Neural cell (in vitro differentiated cells): ENCODE results near the gene CIRBP. TPM values are rescaled to one million over a fixed set of nuclear protein-coding genes. Genes with fewer than 3 reads are reported as not detected.

Experiments used
- H2AFZ ChIP-seq: fragments of 200-600, 300-800 bp; sonication (generic), shearing (Covaris generic); 2 replicates; pipeline ENCODE4 v1.6.0; 2014; ENCODE audit warnings: low read depth, mild to moderate bottlenecking, antibody characterized with exemption, low read length, moderate library complexity
- H3F3A ChIP-seq: fragments of 200-600 bp; shearing (Covaris generic); 2 replicates; pipeline ENCODE4 v1.6.1; 2016; ENCODE audit warnings: mild to moderate bottlenecking, moderate library complexity, mixed read lengths, antibody characterized with exemption, low read length; ENCODE audit not compliant: insufficient read depth, poor library complexity, severe bottlenecking
- H3K27ac ChIP-seq: fragments of 200-600, 300-800 bp; sonication (generic), shearing (Covaris generic); 2 replicates; pipeline ENCODE4 v1.5.1; 2014; ENCODE audit warnings: mild to moderate bottlenecking, low read length, moderate library complexity
- H3K27me3 ChIP-seq: fragments of 300-800, 200-600 bp; sonication (generic), shearing (Covaris generic); 2 replicates; pipeline ENCODE4 v1.6.0; 2014; ENCODE audit warnings: mild to moderate bottlenecking, low read depth, low read length, moderate library complexity; ENCODE audit not compliant: insufficient read depth
- H3K36me3 ChIP-seq: fragments of 300-800, 200-600 bp; sonication (generic), shearing (Covaris generic); 2 replicates; pipeline ENCODE4 v1.5.1; 2014; ENCODE audit warnings: mild to moderate bottlenecking, antibody characterized with exemption, low read length, moderate library complexity; ENCODE audit not compliant: insufficient read depth
- H3K4me2 ChIP-seq: fragments of 300-800, 200-600 bp; sonication (generic), shearing (Covaris generic); 2 replicates; pipeline ENCODE4 v1.6.0; 2014; ENCODE audit warnings: mild to moderate bottlenecking, low read length
- H3K4me3 ChIP-seq: fragments of 300-800, 200-600 bp; sonication (generic), shearing (Covaris generic); 2 replicates; pipeline ENCODE4 v1.5.1; 2014; ENCODE audit warnings: mild to moderate bottlenecking, low read length, moderate library complexity
- H3K79me2 ChIP-seq: fragments of 200-600 bp; shearing (Covaris generic); replicated peaks from 2 replicates; pipeline ENCODE4 v1.6.0; 2014; ENCODE audit warnings: mild to moderate bottlenecking, low read length, moderate library complexity; ENCODE audit not compliant: insufficient read depth
- H3K9ac ChIP-seq: fragments of 300-800, 200-600 bp; sonication (generic), shearing (Covaris generic); 2 replicates; pipeline ENCODE4 v1.6.1; 2016; ENCODE audit warnings: mild to moderate bottlenecking, low read length, mixed read lengths
- H3K9me2 ChIP-seq: fragments of 200-600 bp; shearing (Covaris generic); 2 replicates; pipeline ENCODE4 v1.6.1; 2016; ENCODE audit warnings: mild to moderate bottlenecking, low read length, mixed read lengths; ENCODE audit not compliant: insufficient read depth
- H3K9me3 ChIP-seq: fragments of 200-600, 300-800 bp; sonication (generic), shearing (Covaris generic); 2 replicates; pipeline ENCODE4 v1.6.1; 2016; ENCODE audit warnings: mild to moderate bottlenecking, mixed run types, low read length, moderate library complexity, mixed read lengths
- H4K20me1 ChIP-seq: fragments of 200-600 bp; shearing (Covaris generic); 2 replicates; pipeline ENCODE4 v1.6.1; 2016; ENCODE audit warnings: mild to moderate bottlenecking, mixed run types; ENCODE audit not compliant: insufficient read depth
- CTCF ChIP-seq: fragments of 450-650 bp; IDR thresholded peaks from 2 replicates; pipeline ENCODE4 v1.5.1; 2014; ENCODE audit warnings: antibody characterized with exemption, mild to moderate bottlenecking, moderate library complexity; ENCODE audit not compliant: poor library complexity, severe bottlenecking
- EP300 ChIP-seq: fragments of 450-650 bp; conservative IDR thresholded peaks from 2 replicates; pipeline ENCODE4 v1.6.1; 2014; ENCODE audit warnings: antibody characterized with exemption, mild to moderate bottlenecking, moderate library complexity; ENCODE audit not compliant: poor library complexity, severe bottlenecking
- EZH2 ChIP-seq: fragments of 200-600, 300-800 bp; shearing (Covaris generic), sonication (generic); IDR thresholded peaks from 2 replicates; pipeline ENCODE4 v1.6.1; 2014; ENCODE audit warnings: antibody characterized with exemption, low read length, borderline replicate concordance, mild to moderate bottlenecking; ENCODE audit not compliant: insufficient read depth, poor library complexity, severe bottlenecking
- MXI1 ChIP-seq: fragments of 450-650 bp; conservative IDR thresholded peaks from 2 replicates; pipeline ENCODE4 v1.6.1; 2014; ENCODE audit warnings: antibody characterized with exemption, mild to moderate bottlenecking; ENCODE audit not compliant: poor library complexity, severe bottlenecking
- POLR2AphosphoS5 ChIP-seq: IDR thresholded peaks from 2 replicates; pipeline ENCODE4 v1.6.1; 2012
- RAD21 ChIP-seq: fragments of 450-650 bp; conservative IDR thresholded peaks from 2 replicates; pipeline ENCODE4 v1.6.1; 2014; ENCODE audit warnings: antibody characterized with exemption, mild to moderate bottlenecking, moderate library complexity
- REST ChIP-seq: IDR thresholded peaks from 2 replicates; pipeline ENCODE4 v1.6.1; 2012; ENCODE audit warnings: borderline replicate concordance
- SMC3 ChIP-seq: fragments of 450-650 bp; conservative IDR thresholded peaks from 2 replicates; pipeline ENCODE4 v1.6.1; 2014; ENCODE audit warnings: antibody characterized with exemption, mild to moderate bottlenecking, moderate library complexity; ENCODE audit not compliant: poor library complexity
- TAF1 ChIP-seq: IDR thresholded peaks from 2 replicates; pipeline ENCODE4 v1.6.1; 2012; ENCODE audit warnings: low read depth
- polyA plus RNA-seq: library from polyadenylated mRNA; depleted of rRNA; stranded (reverse); fragments of >200 nt; gene quantifications from 2 replicates; pipeline ENCODE4 v1.2.3, GENCODE V29; 2014

Gene CIRBP
- polyA plus RNA-seq, 1 donor from 2014 or later: 1,663 TPM

GRCh38 chr19:1220477-1220930 is 48.6 kb upstream of the CIRBP start:
- Histone ChIP-seq H3K4me3 (no peak overlapping the region), H3K27ac (no peak overlapping the region), H3K36me3 (no peaks in the 10 kb centered on the region), H4K20me1 (no peaks in the 10 kb centered on the region), H3K9ac (no peak overlapping the region), H3F3A (no peaks in the 10 kb centered on the region), H3K4me2 (no peak overlapping the region), H3K27me3 (no peaks in the 10 kb centered on the region), H3K9me3 (no peaks in the 10 kb centered on the region), H2AFZ (no peak overlapping the region), H3K79me2 (peaks cover 6% of the 10 kb centered on the region), H3K9me2 (no peaks in the 10 kb centered on the region)
- no peak for TF ChIP-seq EZH2
- TF ChIP-seq SMC3: no peak
- no peak for TF ChIP-seq TAF1
- TF ChIP-seq MXI1: no peak

GRCh38 chr19:1220976-1221903 is 47.9 kb upstream of the CIRBP start:
- Histone ChIP-seq H3K9ac (no peak overlapping the region), H3K9me2 (no peaks in the 10 kb centered on the region), H3K9me3 (no peaks in the 10 kb centered on the region), H3K79me2 (peaks cover 6% of the 10 kb centered on the region), H3K36me3 (no peaks in the 10 kb centered on the region), H3F3A (no peaks in the 10 kb centered on the region), H3K27ac (no peak overlapping the region), H3K4me2 (no peak overlapping the region), H3K4me3 (no peak overlapping the region), H2AFZ (no peak overlapping the region), H4K20me1 (no peaks in the 10 kb centered on the region), H3K27me3 (no peaks in the 10 kb centered on the region)
- TF ChIP-seq MXI1 (no peak), SMC3 (peak; percentile 12), EZH2 (no peak), CTCF (peak; percentile 42), TAF1 (no peak), EP300 (no peak), RAD21 (peak; percentile 33), REST (no peak), POLR2AphosphoS5 (no peak)
